Esophagus squamous epithelium (tissue), 4 donors: ENCODE measurements around the gene HNF1A.

Source experiments
- POLR2A ChIP-seq, 4 donors: fragments of 450-650 bp; IDR thresholded peaks; one replicate each; pipeline ENCODE4 v1.6.1; 2017; ENCODE audit warnings: antibody characterized with exemption in 4 of 4, mild to moderate bottlenecking in 4 of 4, moderate library complexity in 3 of 4
- TF ChIP-seq, protein P1 (sequence below), 6 experiments: fragments of 450-650 bp in 4 of 6; fragments of 200-600 bp in 2 of 6; sonication (generic) in 2 of 6; IDR thresholded peaks; one replicate each; pipeline ENCODE4 v1.5.1; 2016 to 2019; ENCODE audit warnings: antibody characterized with exemption in 6 of 6, mild to moderate bottlenecking in 4 of 6, moderate library complexity in 4 of 6

- TF ChIP-seq, protein P1, sequence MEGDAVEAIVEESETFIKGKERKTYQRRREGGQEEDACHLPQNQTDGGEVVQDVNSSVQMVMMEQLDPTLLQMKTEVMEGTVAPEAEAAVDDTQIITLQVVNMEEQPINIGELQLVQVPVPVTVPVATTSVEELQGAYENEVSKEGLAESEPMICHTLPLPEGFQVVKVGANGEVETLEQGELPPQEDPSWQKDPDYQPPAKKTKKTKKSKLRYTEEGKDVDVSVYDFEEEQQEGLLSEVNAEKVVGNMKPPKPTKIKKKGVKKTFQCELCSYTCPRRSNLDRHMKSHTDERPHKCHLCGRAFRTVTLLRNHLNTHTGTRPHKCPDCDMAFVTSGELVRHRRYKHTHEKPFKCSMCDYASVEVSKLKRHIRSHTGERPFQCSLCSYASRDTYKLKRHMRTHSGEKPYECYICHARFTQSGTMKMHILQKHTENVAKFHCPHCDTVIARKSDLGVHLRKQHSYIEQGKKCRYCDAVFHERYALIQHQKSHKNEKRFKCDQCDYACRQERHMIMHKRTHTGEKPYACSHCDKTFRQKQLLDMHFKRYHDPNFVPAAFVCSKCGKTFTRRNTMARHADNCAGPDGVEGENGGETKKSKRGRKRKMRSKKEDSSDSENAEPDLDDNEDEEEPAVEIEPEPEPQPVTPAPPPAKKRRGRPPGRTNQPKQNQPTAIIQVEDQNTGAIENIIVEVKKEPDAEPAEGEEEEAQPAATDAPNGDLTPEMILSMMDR (IDR thresholded peaks at IDR 0.05), result no peak
- TF ChIP-seq POLR2A (IDR thresholded peaks at IDR 0.05), result no peak
These were observed 3.1 kb downstream of the HNF1A start for GRCh38 chr12:120981407-120981941.
